Smooth muscle cell (in vitro differentiated cells): ENCODE results near the gene RASL12. TPM values are rescaled to one million over a fixed set of nuclear protein-coding genes. Genes with fewer than 3 reads are reported as not detected.

Source experiments
- DNase-seq: peaks from one replicate; lab custom pipeline; 2025; ENCODE audit not compliant: unreplicated experiment; lab: John Stamatoyannopoulos, UW
- H2AFZ ChIP-seq: fragments of 200-600 bp; sonication (generic); 2 replicates; pipeline ENCODE4 v1.6.0; 2016; ENCODE audit warnings: antibody characterized with exemption, low read depth, mild to moderate bottlenecking
- H3F3A ChIP-seq: fragments of 200-600 bp; sonication (generic); 2 replicates; pipeline ENCODE4 v1.6.0; 2017; ENCODE audit warnings: antibody characterized with exemption, low read depth
- H3K27ac ChIP-seq: fragments of 200-600 bp; sonication (generic); 2 replicates; pipeline ENCODE4 v1.5.1; 2016; ENCODE audit warnings: low read depth, mild to moderate bottlenecking
- H3K27me3 ChIP-seq: fragments of 200-600 bp; sonication (generic); 2 replicates; pipeline ENCODE4 v1.6.1; 2016; ENCODE audit warnings: low read depth, mild to moderate bottlenecking
- H3K36me3 ChIP-seq: fragments of 200-600 bp; sonication (generic); 2 replicates; pipeline ENCODE4 v1.5.1; 2016; ENCODE audit warnings: low read depth
- H3K4me1 ChIP-seq: fragments of 200-600 bp; sonication (generic); 2 replicates; pipeline ENCODE4 v1.5.1; 2016; ENCODE audit warnings: low read depth
- H3K4me2 ChIP-seq: fragments of 200-600 bp; sonication (generic); 2 replicates; pipeline ENCODE4 v1.6.0; 2016; ENCODE audit warnings: mild to moderate bottlenecking
- H3K4me3 ChIP-seq: fragments of 200-600 bp; sonication (generic); 2 replicates; pipeline ENCODE4 v1.5.1; 2016; ENCODE audit warnings: mild to moderate bottlenecking
- H3K79me2 ChIP-seq: fragments of 200-600 bp; sonication (generic); 2 replicates; pipeline ENCODE4 v1.6.0; 2016; ENCODE audit warnings: low read depth, mild to moderate bottlenecking
- H3K9ac ChIP-seq: fragments of 200-600 bp; sonication (generic); 2 replicates; pipeline ENCODE4 v1.6.0; 2016; ENCODE audit warnings: low read depth
- H3K9me3 ChIP-seq: fragments of 200-600 bp; sonication (generic); replicated peaks from 2 replicates; pipeline ENCODE4 v1.5.1; 2016; ENCODE audit warnings: low read depth
- H4K20me1 ChIP-seq: fragments of 200-600 bp; sonication (generic); 2 replicates; pipeline ENCODE4 v1.6.0; 2016; ENCODE audit warnings: low read depth
- CTCF ChIP-seq: fragments of 200-600 bp; sonication (generic); IDR thresholded peaks from 2 replicates; pipeline ENCODE4 v1.5.1; 2017; ENCODE audit warnings: borderline replicate concordance, mild to moderate bottlenecking, antibody characterized with exemption; ENCODE audit not compliant: insufficient read depth, poor library complexity, severe bottlenecking
- WGBS: methylation state at CpG from one replicate; pipeline ENCODE4 v1.1.7; 2016; ENCODE audit warnings: low lambda C conversion rate; 5-methylcytosine and 5-hydroxymethylcytosine counted together
- polyA plus RNA-seq: library from polyadenylated mRNA; unstranded; fragments of >200 nt; fragmentation: Nextera tagmentation; extraction: Ambion mirVana; gene quantifications from 2 replicates; pipeline ENCODE4 v1.2.1, GENCODE V29; 2016
- total RNA-seq: library from RNA; depleted of rRNA; stranded (reverse); fragments of >200 nt; gene quantifications from 2 replicates; pipeline ENCODE4 v1.2.3, GENCODE V29; 2014

RASL12 gene
- total and polyA plus RNA-seq, 2 experiments from 2014 or later = 8.7 to 14.6 TPM

GRCh38 chr15:65099336-65099735, 31.5 kb upstream of the RASL12 start:
- H3K4me2 ChIP-seq = no peak overlapping the region
- no peak overlapping the region for H3K9ac ChIP-seq
- no peaks in the 10 kb centered on the region for H3K9me3 ChIP-seq
- H3K4me1 ChIP-seq = no peaks in the 10 kb centered on the region
- H4K20me1 ChIP-seq = no peaks in the 10 kb centered on the region
- peaks cover 4% of the 10 kb centered on the region for H3K36me3 ChIP-seq
- no peak for TF ChIP-seq CTCF
- WGBS = 95% methylated on average over 5 of the region's 5 CpGs
- no peak overlapping the region for H3K4me3 ChIP-seq
- no peaks in the 10 kb centered on the region for H3K79me2 ChIP-seq
- DNase-seq = no peak
- no peak overlapping the region for H2AFZ ChIP-seq
- no peak overlapping the region for H3K27ac ChIP-seq
- no peaks in the 10 kb centered on the region for H3F3A ChIP-seq
- H3K27me3 ChIP-seq = no peaks in the 10 kb centered on the region

- 97% methylated on average over 7 of the region's 7 CpGs for WGBS
- Histone ChIP-seq H3K9ac (no peak overlapping the region), H3K4me2 (no peak overlapping the region), H3K4me1 (no peaks in the 10 kb centered on the region), H3K79me2 (no peaks in the 10 kb centered on the region), H3K4me3 (no peak overlapping the region), H3K36me3 (peaks cover 4% of the 10 kb centered on the region), H4K20me1 (no peaks in the 10 kb centered on the region), H3K27me3 (no peaks in the 10 kb centered on the region), H3F3A (no peaks in the 10 kb centered on the region), H3K27ac (no peak overlapping the region), H3K9me3 (no peaks in the 10 kb centered on the region), H2AFZ (no peak overlapping the region)
- no peak for TF ChIP-seq CTCF
- no peak for DNase-seq
Observed at GRCh38 chr15:65097651-65098263, 30.0 kb upstream of the RASL12 start.

GRCh38 chr15:65096481-65097385, 28.9 kb upstream of the RASL12 start:
- DNase-seq = no peak
- H3K4me2 ChIP-seq = no peak overlapping the region
- no peak overlapping the region for H2AFZ ChIP-seq
- 95% methylated on average over 6 of the region's 6 CpGs for WGBS
- no peaks in the 10 kb centered on the region for H3K79me2 ChIP-seq
- TF ChIP-seq CTCF = no peak
- no peak overlapping the region for H3K4me3 ChIP-seq
- H3K9me3 ChIP-seq = no peaks in the 10 kb centered on the region
- H3K4me1 ChIP-seq = no peaks in the 10 kb centered on the region
- no peaks in the 10 kb centered on the region for H4K20me1 ChIP-seq
- no peaks in the 10 kb centered on the region for H3K27me3 ChIP-seq
- no peak overlapping the region for H3K27ac ChIP-seq
- no peak overlapping the region for H3K9ac ChIP-seq
- peaks cover 4% of the 10 kb centered on the region for H3K36me3 ChIP-seq
- H3F3A ChIP-seq = no peaks in the 10 kb centered on the region
